ENCODE data around the gene SLC47A1. TPM values are rescaled to one million over a fixed set of nuclear protein-coding genes. Genes with fewer than 3 reads are reported as not detected.
"Not testable (repeated sequence)": the region's sequence is repeated elsewhere in the genome, so short reads cannot be mapped to it uniquely, and the experiment has no call there.

SLC47A1 gene
- polyA plus RNA-seq, 1 donor from 2014 or later: not detected

- Mint-ChIP-seq H3K27ac (no peak overlapping the region), H3K27me3 (peaks cover 6% of the 10 kb centered on the region), H3K4me3 (no peak overlapping the region), H3K4me1 (no peaks in the 10 kb centered on the region), H3K9me3 (peaks cover 2 to 6% (median 4%) of the 10 kb centered on the region in 3 donors), H3K36me3 (no peaks in the 10 kb centered on the region)
Observed at GRCh38 chr17:19561697-19562318, 28.2 kb downstream of the SLC47A1 start.

- Mint-ChIP-seq H3K36me3 (no peaks in the 10 kb centered on the region), H3K27me3 (peaks cover 5% of the 10 kb centered on the region), H3K9me3 (peaks cover 0 to 2% (median 0%) of the 10 kb centered on the region in 3 donors), H3K4me1 (peaks cover 15 to 18% (median 15%) of the 10 kb centered on the region in 3 donors), H3K4me3 (no peak overlapping the region), H3K27ac (no peak overlapping the region)
Observed at GRCh38 chr17:19565817-19566575, 32.3 kb downstream of the SLC47A1 start.

GRCh38 chr17:19567216-19568015 is 33.8 kb downstream of the SLC47A1 start:
- H3K27me3 Mint-ChIP-seq: peaks cover 2% of the 10 kb centered on the region
- H3K36me3 Mint-ChIP-seq: no peaks in the 10 kb centered on the region
- H3K4me1 Mint-ChIP-seq: peaks cover 15 to 18% (median 15%) of the 10 kb centered on the region in 3 donors
- H3K27ac Mint-ChIP-seq: no peak overlapping the region
- H3K9me3 Mint-ChIP-seq: peaks cover 0 to 2% (median 0%) of the 10 kb centered on the region in 3 donors
- H3K4me3 Mint-ChIP-seq: no peak overlapping the region

- H3K27me3 Mint-ChIP-seq: peaks cover 2% of the 10 kb centered on the region
- no peak overlapping the region for H3K27ac Mint-ChIP-seq
- peaks cover 0 to 2% (median 0%) of the 10 kb centered on the region in 3 donors for H3K9me3 Mint-ChIP-seq
- H3K4me1 Mint-ChIP-seq: peaks cover 15 to 18% (median 15%) of the 10 kb centered on the region in 3 donors
- no peak overlapping the region for H3K4me3 Mint-ChIP-seq
- H3K36me3 Mint-ChIP-seq: no peaks in the 10 kb centered on the region
Observed at GRCh38 chr17:19568016-19568350, 34.3 kb downstream of the SLC47A1 start.

GRCh38 chr17:19569785-19570543 is 36.3 kb downstream of the SLC47A1 start:
- Mint-ChIP-seq H3K4me3 (peak overlapping the region; percentile 27 to 81 (median 45)), H3K36me3 (peaks cover under 1% of the 10 kb centered on the region), H3K27me3 (peaks cover 2% of the 10 kb centered on the region), H3K4me1 (peaks cover 15 to 18% (median 15%) of the 10 kb centered on the region in 3 donors), H3K9me3 (peaks cover 0 to 2% (median 0%) of the 10 kb centered on the region in 3 donors), H3K27ac (peak overlapping the region; percentile 88 to 92 (median 89))

- H3K9me3 Mint-ChIP-seq: peaks cover 0 to 2% (median 0%) of the 10 kb centered on the region in 3 donors
- peaks cover 2% of the 10 kb centered on the region for H3K27me3 Mint-ChIP-seq
- peak overlapping the region in 2 of 4 donors; percentile 13 to 81 for H3K4me3 Mint-ChIP-seq
- peaks cover 15 to 18% (median 16%) of the 10 kb centered on the region in 3 donors for H3K4me1 Mint-ChIP-seq
- H3K36me3 Mint-ChIP-seq: peaks cover 2% of the 10 kb centered on the region
- peak overlapping the region in 1 of 3 donors; percentile 92 for H3K27ac Mint-ChIP-seq
Observed at GRCh38 chr17:19570544-19571062, 36.9 kb downstream of the SLC47A1 start.

GRCh38 chr17:19573075-19573474 is 39.4 kb downstream of the SLC47A1 start:
- Mint-ChIP-seq H3K27ac (no peak overlapping the region), H3K9me3 (peaks cover 0 to 2% (median 0%) of the 10 kb centered on the region in 3 donors), H3K4me3 (no peak overlapping the region), H3K36me3 (peaks cover 2% of the 10 kb centered on the region), H3K4me1 (peaks cover 15 to 18% (median 16%) of the 10 kb centered on the region in 3 donors), H3K27me3 (peaks cover 2% of the 10 kb centered on the region)

GRCh38 chr17:19574956-19575355 is 41.3 kb downstream of the SLC47A1 start:
- Mint-ChIP-seq H3K4me3 (no peak overlapping the region), H3K27me3 (peaks cover 2% of the 10 kb centered on the region), H3K36me3 (peaks cover 2% of the 10 kb centered on the region), H3K9me3 (peaks cover 0 to 2% (median 0%) of the 10 kb centered on the region in 3 donors), H3K4me1 (peaks cover 4 to 8% (median 8%) of the 10 kb centered on the region in 3 donors), H3K27ac (no peak overlapping the region)

GRCh38 chr17:19578545-19578944 is 44.9 kb downstream of the SLC47A1 start:
- Mint-ChIP-seq H3K36me3 (peaks cover 2% of the 10 kb centered on the region), H3K4me1 (peaks cover 0 to 2% (median 1%) of the 10 kb centered on the region in 3 donors), H3K9me3 (no peaks in the 10 kb centered on the region), H3K27me3 (peaks cover 10% of the 10 kb centered on the region), H3K4me3 (no peak overlapping the region), H3K27ac (no peak overlapping the region)

GRCh38 chr17:19579192-19579761 is 45.6 kb downstream of the SLC47A1 start:
- Mint-ChIP-seq H3K27me3 (peaks cover 10% of the 10 kb centered on the region), H3K36me3 (peaks cover 2% of the 10 kb centered on the region), H3K27ac (no peak overlapping the region), H3K4me3 (no peak overlapping the region), H3K9me3 (no peaks in the 10 kb centered on the region), H3K4me1 (peaks cover 0 to 2% (median 1%) of the 10 kb centered on the region in 3 donors)

- Mint-ChIP-seq H3K27ac (no peak overlapping the region), H3K27me3 (peaks cover 10% of the 10 kb centered on the region), H3K36me3 (peaks cover under 1% of the 10 kb centered on the region), H3K4me1 (peaks cover 0 to 1% (median under 1%) of the 10 kb centered on the region in 3 donors), H3K4me3 (peak overlapping the region in 1 of 4 donors; percentile 51), H3K9me3 (no peaks in the 10 kb centered on the region)
Observed at GRCh38 chr17:19579867-19580565, 46.4 kb downstream of the SLC47A1 start.

GRCh38 chr17:19580566-19580920 is 46.9 kb downstream of the SLC47A1 start:
- not testable (repeated sequence) for H3K4me1 Mint-ChIP-seq, H3K27ac Mint-ChIP-seq, H3K4me3 Mint-ChIP-seq, H3K9me3 Mint-ChIP-seq, H3K36me3 Mint-ChIP-seq
- peaks cover 10% of the 10 kb centered on the region for H3K27me3 Mint-ChIP-seq

GRCh38 chr17:19582152-19582551 is 48.5 kb downstream of the SLC47A1 start:
- peaks cover 10% of the 10 kb centered on the region for H3K27me3 Mint-ChIP-seq
- H3K36me3 Mint-ChIP-seq, H3K4me3 Mint-ChIP-seq, H3K4me1 Mint-ChIP-seq, H3K27ac Mint-ChIP-seq, H3K9me3 Mint-ChIP-seq: not testable (repeated sequence)

Data from IgD-negative memory B cell (primary cell).